HG03442 (cell line): Measurements from ENCODE around the gene GPC5.
"Not testable (repeated sequence)": the region's sequence is repeated elsewhere in the genome, so short reads cannot be mapped to it uniquely, and the experiment has no call there.

Experiments used
- ATAC-seq: cut with Tn5 transposase; IDR thresholded peaks from one replicate; pipeline ENCODE4 v1.9.1; 2021; ENCODE audit warnings: mild to moderate bottlenecking, moderate library complexity; ENCODE audit not compliant: unreplicated experiment

The GPC5 gene

DNA sequence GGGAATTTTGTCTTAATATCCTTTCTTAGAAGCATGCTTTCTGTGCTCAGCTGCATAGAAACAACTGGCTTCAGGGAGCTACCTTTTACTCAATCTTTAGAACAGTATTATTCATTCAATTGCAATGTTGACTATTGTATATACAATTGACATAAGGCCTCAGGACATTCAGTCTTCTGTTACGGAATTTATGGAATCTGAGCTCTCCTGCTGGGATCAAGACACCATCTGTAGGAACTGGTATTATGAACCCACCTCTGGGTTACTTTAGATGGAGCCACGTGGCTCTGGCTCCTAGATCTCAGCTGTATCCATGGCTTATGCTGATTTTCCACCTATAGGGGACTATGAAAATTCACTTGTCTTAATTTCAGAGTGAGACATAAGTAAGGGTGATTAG, 1112.0 kb downstream of the GPC5 start:
- ATAC-seq: no peak

DNA sequence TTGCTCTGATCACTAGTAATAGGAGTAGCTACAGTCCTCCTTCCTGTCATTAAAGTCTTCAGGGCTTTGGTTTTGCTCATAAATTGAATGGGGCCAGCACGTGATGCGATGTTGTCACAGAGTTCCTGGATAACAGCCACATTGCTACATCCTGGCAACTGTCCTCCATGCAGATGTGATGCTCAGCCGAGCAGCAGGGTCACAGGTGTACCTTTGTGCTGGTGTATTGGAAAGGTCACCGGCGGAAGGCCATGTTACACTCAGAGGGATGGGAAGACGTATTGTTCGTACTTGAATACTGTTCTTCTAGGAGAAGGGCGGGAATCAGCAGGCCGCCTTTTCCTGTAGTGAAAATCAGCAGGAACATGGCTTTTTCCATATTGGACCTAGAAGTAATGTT, 1114.4 kb downstream of the GPC5 start:
- ATAC-seq: no peak

DNA sequence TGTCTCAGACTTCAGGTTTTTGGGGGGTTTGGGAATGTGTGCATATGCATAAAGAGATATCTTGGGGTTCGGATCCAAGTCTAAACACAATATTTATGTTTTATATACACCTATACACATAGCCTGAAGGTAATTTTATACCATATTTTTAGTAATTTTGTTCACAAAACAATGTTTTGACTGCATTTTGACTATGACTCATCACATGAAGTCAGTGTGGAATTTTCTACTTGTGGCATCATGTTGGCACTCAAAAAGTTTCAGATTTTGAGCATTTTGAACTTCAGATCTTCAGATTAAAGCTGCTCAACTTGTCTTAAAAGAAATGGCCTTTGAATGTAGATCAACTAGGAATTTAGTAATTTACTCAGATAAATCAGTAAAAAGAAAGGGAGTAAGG, 1115.3 kb downstream of the GPC5 start:
- ATAC-seq: no peak

DNA sequence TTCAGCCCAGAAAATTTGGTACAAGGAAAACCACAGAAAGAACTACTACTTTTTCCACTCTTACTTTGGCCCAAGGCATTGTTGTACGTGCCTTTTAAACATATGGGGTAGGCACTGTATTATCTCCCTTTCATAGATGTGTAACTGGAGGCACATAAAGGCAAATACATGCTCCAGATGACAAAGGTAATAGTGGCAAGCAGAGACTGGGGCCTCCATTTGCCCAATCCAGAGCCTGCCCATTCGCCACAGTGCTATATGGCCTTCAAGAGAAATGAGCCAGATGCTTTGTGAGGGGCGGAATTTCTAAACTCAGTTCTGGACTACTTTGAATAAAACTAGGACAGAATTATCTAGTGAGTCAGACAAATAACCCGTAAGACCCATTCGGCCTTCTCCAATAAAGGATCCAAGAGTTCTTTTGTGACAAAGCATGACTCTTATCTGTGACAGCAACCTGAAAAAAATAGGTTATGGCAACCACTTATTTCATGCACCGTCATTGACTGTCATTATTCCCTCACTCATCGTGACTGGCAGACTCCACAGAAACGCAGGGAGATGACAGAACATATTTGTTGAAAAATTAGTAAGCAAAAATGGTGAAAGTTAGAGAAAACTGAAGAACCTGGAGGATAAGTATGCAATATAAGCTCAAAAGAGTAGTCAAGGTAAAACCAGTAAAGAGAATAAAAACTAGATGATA, 1116.2 kb downstream of the GPC5 start:
- no peak for ATAC-seq

DNA sequence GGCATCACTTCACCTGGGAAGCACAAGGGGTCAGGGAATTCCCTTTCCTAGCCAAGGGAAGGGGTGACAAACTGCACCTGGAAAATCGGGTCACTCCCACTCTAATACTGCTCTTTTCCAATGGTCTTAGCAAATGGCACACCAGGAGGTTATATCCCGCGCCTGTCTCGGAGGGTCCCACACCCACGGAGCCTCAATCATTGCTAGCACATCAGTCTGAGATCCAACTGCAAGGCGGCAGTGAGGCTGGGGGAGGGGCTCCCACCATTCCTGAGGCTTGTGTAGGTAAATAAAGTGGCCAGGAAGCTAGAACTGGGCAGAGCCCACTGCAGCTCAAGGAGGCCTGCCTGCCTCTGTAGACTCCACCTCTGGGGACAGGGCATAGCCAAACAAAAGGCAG, 1118.5 kb downstream of the GPC5 start:
- ATAC-seq: not testable (repeated sequence)

DNA sequence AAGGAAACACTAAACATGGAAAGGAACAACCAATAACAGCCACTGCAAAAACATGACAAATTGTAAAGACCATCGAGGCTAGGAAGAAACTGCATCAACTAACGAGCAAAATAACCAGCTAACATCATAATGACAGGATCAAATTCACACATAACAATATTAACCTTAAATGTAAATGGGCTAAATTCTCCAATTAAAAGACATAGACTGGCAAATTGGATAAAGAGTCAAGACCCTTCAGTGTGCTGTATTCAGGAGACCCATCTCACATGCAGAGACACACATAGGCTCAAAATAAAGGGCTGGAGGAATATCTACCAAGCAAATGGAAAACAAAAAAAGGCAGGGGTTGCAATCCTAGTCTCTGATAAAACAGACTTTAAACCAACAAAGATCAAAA, 1120.2 kb downstream of the GPC5 start:
- not testable (repeated sequence) for ATAC-seq

DNA sequence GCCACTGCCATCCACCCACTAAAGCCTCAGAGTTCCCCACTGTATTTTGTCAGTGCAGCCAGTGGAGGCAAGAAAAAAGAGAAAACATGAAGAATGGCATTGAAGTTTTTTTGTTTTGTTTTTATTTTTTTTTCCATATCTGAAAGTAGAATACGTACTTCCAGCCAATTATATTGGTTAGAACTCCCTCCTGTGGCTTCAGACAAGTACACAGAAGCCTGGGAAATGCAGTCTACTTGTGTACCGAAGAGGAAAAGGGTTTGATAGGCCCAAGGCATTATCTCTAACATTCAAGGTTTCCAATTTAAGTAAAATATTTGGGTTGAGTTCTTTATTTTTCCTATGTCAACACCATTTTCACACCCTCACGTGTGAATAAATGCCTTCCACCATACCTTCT, 1131.9 kb downstream of the GPC5 start:
- no peak for ATAC-seq

DNA sequence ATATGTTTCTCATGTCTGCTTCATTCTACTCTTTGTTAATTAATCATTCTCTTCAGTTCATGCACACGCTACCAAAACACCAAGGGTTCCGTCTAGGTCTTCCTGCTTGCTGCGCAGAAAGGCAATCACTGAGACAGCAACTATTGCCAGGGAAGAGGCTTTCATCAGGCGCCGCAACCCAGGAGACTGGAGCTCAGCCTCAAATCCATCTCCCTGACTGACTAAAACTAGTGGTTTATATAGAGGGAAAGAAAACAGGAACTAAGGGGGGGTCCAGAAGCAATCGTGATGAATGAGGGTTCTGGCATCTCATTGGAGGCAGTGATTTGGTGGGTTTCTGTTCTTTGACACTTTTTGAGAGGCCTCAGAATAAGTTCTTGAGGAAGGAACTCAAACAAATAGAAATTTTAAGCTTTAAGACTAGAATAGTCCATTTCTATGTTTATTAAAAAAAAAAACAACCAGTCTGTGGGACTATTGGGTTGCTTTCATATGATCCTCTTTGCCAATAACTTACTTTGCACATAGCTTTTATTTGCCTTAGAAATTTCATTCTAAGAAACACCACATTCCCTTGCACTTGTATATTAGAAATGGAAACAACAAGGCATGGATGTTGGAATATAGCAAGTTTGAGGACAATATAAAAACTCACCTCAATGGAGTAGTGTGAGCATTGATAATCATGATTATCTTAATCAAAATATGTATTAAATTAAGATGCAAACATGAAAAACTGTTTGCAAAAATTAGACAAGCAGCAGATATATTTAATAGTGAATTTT, 1137.0 kb downstream of the GPC5 start:
- no peak for ATAC-seq

DNA sequence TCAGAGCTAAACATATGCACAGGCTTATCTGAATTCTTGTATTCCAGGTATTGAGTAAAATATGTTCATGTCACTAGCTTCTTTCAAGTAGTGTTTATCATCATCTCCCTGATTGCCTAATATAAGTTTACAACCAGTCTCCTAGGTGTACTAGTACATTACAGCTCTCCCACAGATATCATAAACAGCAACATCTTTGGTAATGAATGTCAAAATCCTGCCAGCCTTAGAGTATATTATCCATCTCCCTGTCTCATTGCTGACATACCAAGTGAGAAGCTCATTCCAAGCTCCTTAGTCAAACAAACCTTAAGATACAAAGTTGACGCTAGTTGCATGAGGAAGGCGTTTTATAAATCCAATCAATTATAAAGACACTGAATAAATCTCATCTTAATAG, 1139.0 kb downstream of the GPC5 start:
- ATAC-seq: no peak

DNA sequence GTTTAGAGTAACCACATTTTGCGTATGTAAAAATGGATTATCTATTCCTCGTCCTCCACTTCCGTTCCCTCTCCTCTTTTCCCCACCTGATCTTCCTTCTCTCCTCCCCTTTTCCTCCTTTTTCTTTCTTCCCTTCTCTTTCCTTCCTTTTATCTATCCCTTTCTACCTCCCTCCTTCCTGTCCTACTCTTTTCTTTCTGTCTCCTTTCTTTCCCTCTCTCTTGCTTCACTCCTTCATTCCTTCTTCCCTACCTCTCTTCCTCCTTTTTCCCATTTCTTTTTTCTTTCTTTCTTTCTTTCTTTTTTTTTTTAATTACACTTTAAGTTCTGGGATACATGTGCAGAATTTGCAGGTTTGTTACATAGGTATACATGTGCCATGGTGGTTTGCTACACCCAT, 1139.7 kb downstream of the GPC5 start:
- no peak for ATAC-seq

DNA sequence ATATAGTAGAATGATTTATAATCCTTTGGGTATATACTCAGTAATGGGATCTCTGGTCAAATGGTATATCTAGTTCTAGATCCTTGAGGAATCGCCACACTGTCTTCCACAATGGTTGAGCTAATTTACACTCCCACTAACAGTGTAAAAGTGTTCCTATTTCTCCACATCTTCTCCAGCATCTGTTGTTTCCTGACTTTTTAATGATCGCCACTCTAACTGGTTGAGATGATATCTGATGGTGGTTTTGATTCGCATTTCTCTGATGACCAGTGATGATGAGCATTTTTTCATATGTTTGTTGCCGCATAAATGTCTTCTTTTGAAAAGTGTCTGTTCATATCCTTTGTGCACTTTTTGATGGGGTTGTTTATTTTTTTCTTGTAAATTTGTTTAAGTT, 1140.7 kb downstream of the GPC5 start:
- ATAC-seq: not testable (repeated sequence)

DNA sequence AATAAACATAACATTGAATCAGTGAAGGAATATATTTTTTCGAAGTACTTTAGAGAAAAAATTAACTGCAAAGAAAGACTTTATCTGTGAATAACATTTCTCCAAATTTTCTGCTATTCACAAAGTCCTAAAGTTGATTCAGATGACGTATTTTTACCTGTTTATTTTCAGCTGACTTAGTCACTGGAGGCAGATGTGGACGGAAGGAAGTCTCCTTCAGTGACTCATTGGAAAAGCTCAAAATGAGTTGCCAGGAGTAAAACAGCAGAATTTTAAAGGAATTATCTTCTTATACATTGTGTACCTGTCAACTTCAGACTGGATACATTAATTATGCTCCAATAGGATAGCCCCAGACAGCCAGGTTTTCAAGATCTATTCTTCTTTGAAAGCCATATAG, 1148.8 kb downstream of the GPC5 start:
- no peak for ATAC-seq

DNA sequence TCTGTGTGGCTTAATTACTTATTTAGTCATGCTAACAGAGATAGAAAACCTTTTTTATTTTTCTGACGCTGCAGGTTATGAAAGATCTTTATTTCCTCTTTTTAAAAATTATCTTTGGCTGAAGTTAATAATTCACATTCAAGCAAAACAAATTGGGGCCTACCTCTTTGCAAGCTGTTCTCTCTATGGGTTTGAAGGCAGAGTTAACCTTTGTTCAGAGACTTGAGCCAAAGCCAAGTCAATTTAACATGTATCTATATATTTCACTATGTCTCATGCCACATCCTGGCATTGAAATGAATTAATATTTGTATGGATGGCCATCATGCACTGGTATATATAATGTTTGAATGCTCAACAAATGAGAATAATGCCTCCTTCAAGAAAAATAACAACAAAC, 1150.9 kb downstream of the GPC5 start:
- ATAC-seq: no peak

DNA sequence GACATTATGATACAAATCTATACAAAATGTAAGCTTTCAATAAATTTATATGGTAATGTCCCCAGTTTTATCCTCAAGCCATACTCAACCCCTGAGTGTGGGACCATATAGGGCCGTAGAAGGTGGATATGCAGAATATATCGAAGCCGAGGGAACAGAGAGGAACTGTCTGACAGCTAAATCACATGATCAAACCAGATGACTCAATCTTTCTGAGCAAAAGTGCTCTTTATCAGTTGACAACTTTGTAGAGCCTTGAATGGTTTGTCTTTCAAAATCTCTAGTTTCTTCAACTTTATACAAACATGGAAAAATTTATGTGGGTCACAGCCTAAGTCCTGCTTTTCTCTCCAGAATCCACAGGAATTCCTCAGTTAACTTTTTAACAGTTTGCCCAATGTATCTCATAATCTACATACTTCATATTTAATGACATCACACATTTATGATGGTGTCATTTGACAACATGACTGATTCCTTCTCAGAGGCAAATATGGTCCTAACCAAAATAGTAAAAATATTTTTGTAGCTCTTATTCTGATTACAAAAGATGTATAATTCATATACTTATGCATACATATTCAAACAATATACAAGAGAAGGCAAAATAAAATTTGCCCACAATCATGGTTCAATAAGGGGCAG, 1155.2 kb downstream of the GPC5 start:
- no peak for ATAC-seq

DNA sequence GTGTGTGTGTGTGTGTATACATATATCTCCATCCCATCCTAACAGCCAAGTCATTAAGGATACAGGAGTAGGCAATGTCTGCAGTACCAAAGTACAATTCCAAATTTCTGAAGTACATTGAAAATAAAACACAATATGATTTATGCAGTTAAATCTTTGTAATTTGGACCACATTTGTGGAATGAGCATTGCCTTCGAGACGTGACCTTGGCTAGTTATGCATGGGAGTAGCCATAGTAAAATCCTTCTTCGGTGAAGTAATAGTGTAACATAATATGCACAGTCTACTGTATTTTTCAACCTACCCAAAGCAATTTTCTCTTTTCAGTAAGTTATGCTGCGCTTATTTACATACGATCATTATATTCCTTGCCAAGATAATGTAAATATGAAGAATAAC, 1162.5 kb downstream of the GPC5 start:
- no peak for ATAC-seq

DNA sequence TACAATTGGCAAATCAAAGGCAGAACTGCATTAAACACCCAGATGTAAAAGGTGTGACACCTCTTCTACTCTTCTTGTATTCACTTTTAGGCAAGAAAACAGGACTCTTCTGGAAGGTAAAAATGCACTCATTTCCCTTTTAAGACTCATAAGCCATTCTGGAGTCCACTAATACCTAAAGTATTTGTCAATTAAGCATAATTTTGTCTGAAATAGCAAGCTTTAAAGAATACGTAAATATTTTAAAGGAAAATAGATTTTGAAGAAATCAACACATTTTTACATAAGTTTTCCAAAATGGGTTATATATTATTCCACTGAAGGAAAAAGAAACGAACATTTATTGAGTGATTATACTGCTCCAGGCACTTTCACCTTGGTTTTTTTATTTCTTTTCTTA, 1166.5 kb downstream of the GPC5 start:
- no peak for ATAC-seq

DNA sequence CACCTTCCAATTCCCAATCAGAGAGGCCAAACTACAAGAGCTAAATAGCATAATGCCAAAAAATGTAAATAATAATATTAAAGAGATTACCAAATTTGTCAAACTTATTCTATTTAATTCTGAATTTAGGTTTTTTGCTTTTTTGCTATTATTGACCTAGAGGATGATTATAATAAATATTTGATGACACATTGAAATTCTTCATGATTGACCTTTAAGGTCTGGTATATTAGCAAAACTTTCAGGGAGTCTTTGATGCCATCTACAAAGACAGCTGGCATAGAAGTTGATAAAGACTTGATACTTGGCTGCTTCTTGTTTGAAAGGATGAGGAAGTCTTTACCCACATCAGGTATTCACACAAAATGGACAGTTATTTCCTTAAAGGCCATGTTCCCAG, 1168.3 kb downstream of the GPC5 start:
- ATAC-seq: no peak

DNA sequence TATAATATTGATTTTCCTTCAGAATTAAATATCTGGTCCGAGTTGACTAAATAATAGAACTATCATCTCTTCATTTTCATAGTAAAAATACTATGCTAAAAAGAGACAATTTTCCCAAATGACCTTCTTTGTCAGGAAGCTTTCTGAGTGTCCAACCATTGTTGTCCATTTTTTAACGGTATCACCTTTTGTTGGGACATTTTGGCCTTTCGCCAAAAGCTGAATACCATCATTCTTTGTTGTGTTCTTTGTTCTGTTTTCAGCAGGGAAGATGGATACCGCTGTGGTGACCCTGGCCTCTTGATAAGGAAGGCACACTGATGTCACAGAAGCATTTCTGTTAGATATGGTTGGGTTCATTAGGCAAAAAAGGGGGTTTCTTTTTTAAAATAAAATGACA, 1173.8 kb downstream of the GPC5 start:
- no peak for ATAC-seq

DNA sequence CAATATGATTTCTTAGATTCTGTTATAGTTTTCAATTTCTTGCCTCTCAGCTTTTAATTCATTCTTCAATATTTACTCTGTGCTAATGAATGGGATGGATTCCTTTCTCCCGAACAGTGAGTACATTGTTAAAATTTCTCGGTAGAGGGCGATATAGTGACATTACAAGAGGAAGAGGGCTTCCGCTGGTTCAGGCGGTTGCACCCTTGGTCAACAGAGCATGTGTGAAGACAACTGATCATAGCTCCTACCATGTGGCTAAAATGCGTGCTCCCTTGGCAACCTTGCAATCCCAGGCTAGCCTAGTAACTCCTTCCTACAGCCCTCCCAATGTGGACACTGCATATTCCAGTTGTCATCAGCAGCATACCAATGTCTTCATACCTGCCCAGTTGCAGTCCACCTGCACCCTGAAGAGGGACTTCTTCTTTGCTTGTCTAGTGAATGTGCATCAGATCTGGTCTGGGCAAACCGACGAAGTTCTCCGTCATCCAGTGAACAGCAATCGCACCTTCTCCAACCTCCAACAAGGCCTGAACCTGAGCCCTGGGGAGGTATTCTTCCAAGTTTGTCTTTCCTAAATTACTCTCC, 1175.1 kb downstream of the GPC5 start:
- ATAC-seq: no peak

DNA sequence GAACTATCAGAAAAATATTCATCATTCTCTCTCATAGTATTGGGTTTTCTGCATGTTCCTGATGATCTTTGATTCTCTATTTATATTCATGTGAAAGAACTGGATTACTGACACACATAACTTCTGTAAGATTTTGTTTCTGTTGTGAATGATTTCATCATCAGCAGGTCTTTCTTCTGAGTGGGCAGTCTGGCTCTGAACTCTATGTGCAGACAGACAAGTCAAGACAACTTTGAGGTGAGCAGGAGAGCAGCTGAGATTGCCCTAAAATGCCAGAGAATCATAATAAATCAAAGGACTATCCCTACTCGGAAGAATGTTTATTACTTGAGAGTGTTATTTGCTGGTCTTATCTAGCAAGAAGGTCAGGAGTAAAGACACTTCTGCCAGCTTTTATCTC, 1176.1 kb downstream of the GPC5 start:
- no peak for ATAC-seq

DNA sequence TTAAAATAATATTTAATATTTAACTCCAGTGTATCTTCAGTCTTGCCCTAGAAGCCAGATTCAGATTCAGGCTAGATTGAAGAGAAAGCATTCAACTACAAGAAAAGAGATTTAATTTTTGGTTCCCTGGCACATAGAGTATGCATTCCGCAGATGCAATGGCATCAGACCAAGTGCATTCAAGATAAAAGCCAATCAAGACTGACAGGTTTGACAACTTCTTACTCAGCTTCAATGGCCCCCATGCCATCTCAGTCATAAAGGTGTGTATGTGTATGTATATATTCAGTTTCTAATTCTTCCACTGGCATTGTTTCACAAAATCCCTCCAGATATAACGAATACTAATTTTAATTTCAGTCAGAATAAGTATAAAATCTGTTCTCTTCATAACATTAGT, 1177.4 kb downstream of the GPC5 start:
- ATAC-seq: no peak

DNA sequence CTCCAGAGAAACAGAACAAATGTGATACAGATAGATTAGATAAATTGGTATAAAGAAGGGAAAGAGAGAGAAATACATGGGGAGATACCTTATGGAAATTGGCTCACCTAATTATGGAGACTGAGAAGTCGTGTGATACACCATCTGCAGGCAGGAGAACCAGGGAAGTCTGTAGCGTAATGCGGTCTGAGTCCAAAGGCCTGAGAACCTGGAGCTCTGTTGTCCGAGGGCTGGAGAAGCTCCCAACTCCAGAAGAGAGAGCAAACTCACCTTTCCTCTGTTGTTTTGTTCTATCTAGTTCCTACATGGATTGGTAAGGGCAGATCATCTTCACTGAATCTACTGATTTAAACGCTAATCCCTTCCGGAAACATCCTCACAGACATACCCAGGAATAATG, 1179.9 kb downstream of the GPC5 start:
- ATAC-seq: no peak
